Measurements from ENCODE around the gene C1orf35.

Gene C1orf35

GRCh38 chr1:228109073-228109961 lies 6.2 kb upstream of the C1orf35 start, which contains the start of gene MRPL55:
MRPL55 (minus strand) TSS chr1:228109299; CDS start chr1:228108260, 1,039 bp downstream.
- peak; percentile 98 to 99 for DNase-seq

- DNase-seq, result no peak
These were observed 5.6 kb upstream of the C1orf35 start for GRCh38 chr1:228108742-228109072.

- peak; percentile 54 to 78 for DNase-seq
These were observed 5.0 kb upstream of the C1orf35 start for GRCh38 chr1:228108055-228108690.

GRCh38 chr1:228107636-228108035 lies 4.5 kb upstream of the C1orf35 start:
- no peak for DNase-seq

- DNase-seq, result no peak
These were observed 3.6 kb upstream of the C1orf35 start for GRCh38 chr1:228106800-228107054.

GRCh38 chr1:228105996-228106799 lies 3.1 kb upstream of the C1orf35 start:
- DNase-seq, result no peak

- no peak for DNase-seq
These were observed 2.3 kb upstream of the C1orf35 start for GRCh38 chr1:228105270-228105995.

- no peak for DNase-seq
These were observed 1.6 kb upstream of the C1orf35 start for GRCh38 chr1:228104526-228105269.

GRCh38 chr1:228101994-228102790 lies 933 bp downstream of the C1orf35 start:
- DNase-seq, result peak in 1 of 2 donors; percentile 36

GRCh38 chr1:228101614-228101993 lies 1.5 kb downstream of the C1orf35 start:
- no peak for DNase-seq

GRCh38 chr1:228100822-228101613 lies 2.1 kb downstream of the C1orf35 start:
- DNase-seq, result no peak

GRCh38 chr1:228099331-228099732 lies 3.8 kb downstream of the C1orf35 start:
- DNase-seq, result no peak

GRCh38 chr1:228098323-228098931 lies 4.7 kb downstream of the C1orf35 start:
- no peak for DNase-seq

- no peak for DNase-seq
These were observed 5.6 kb downstream of the C1orf35 start for GRCh38 chr1:228097333-228098081.

- no peak for DNase-seq
These were observed 6.5 kb downstream of the C1orf35 start for GRCh38 chr1:228096416-228097332.

GRCh38 chr1:228095938-228096337 lies 7.2 kb downstream of the C1orf35 start:
- DNase-seq, result peak; percentile 58 to 84

GRCh38 chr1:228095161-228095560 lies 8.0 kb downstream of the C1orf35 start:
- no peak for DNase-seq

GRCh38 chr1:228094432-228095016 lies 8.6 kb downstream of the C1orf35 start:
- DNase-seq, result no peak

All from inflammatory macrophage (primary cell).